GM12878 (cell line): Measurements from ENCODE around the gene ATP5PD. TPM values are rescaled to one million over a fixed set of nuclear protein-coding genes. Genes with fewer than 3 reads are reported as not detected.
A peak's percentile ranks its signal among the peaks of the same experiment; 100 is the strongest.

Source experiments
- ASH2L ChIP-seq: fragments of 300-600, 200-600 bp; sonication (generic); IDR thresholded peaks from 2 replicates; pipeline ENCODE4 v1.6.1; 2017; ENCODE audit warnings: low read depth, mild to moderate bottlenecking, borderline replicate concordance
- ATF2 ChIP-seq: IDR thresholded peaks from 2 replicates; pipeline ENCODE4 v1.6.1; 2012; ENCODE audit warnings: low read length, inconsistent platforms
- BCLAF1 ChIP-seq: fragments of 450-650 bp; IDR thresholded peaks from 2 replicates; pipeline ENCODE4 v1.6.1; 2017; ENCODE audit warnings: antibody characterized with exemption, mild to moderate bottlenecking, moderate library complexity
- BHLHE40 ChIP-seq, 2 experiments: fragments of 450-650 bp in 1 of 2; IDR thresholded peaks; 2 replicates each; pipeline ENCODE4 v1.6.1; 2011 to 2017; ENCODE audit warnings: low read depth in 2 of 2, borderline replicate concordance in 1 of 2, improper control_type of control experiment in 1 of 2, low read length in 1 of 2, mild to moderate bottlenecking in 1 of 2
- EZH2 ChIP-seq: IDR thresholded peaks from 2 replicates; pipeline ENCODE4 v1.6.1; 2012; ENCODE audit warnings: low read depth, mild to moderate bottlenecking, control low read depth, inconsistent platforms, low read length, borderline replicate concordance; ENCODE audit not compliant: control insufficient read depth
- FOXM1 ChIP-seq: IDR thresholded peaks from 2 replicates; pipeline ENCODE4 v1.6.1; 2012; ENCODE audit warnings: low read depth, mild to moderate bottlenecking, inconsistent platforms, low read length, moderate library complexity
- HDAC2 ChIP-seq: fragments of 200-600 bp; sonication (generic); IDR thresholded peaks from 2 replicates; pipeline ENCODE4 v1.6.1; 2017
- IRF5 ChIP-seq: fragments of 450-650 bp; IDR thresholded peaks from 2 replicates; pipeline ENCODE4 v1.6.1; 2017; ENCODE audit warnings: borderline replicate concordance
- KLF5 ChIP-seq: fragments of 450-650 bp; IDR thresholded peaks from 2 replicates; pipeline ENCODE4 v1.6.1; 2014; ENCODE audit warnings: mild to moderate bottlenecking; ENCODE audit not compliant: partially characterized antibody
- PKNOX1 ChIP-seq: fragments of 450-650 bp; IDR thresholded peaks from 2 replicates; pipeline ENCODE4 v1.6.1; 2016; ENCODE audit warnings: mild to moderate bottlenecking
- PRDM15 ChIP-seq: fragments of 450-650 bp; formaldehyde crosslinking; IDR thresholded peaks from 2 replicates; pipeline ENCODE4 v1.4.0; 2020; ENCODE audit warnings: mild to moderate bottlenecking, moderate library complexity
- STAT1 ChIP-seq: fragments of 450-650 bp; conservative IDR thresholded peaks from 2 replicates; pipeline ENCODE4 v1.6.1; 2014; ENCODE audit warnings: antibody characterized with exemption, mild to moderate bottlenecking
- STAT3 ChIP-seq: IDR thresholded peaks from 2 replicates; pipeline ENCODE4 v1.6.1; 2011; ENCODE audit warnings: low read depth, low read length, improper control_type of control experiment
- TBL1XR1 ChIP-seq: IDR thresholded peaks from 2 replicates; pipeline ENCODE4 v1.6.1; 2012; ENCODE audit warnings: low read depth, low read length, improper control_type of control experiment
- TCF12 ChIP-seq: IDR thresholded peaks from 2 replicates; pipeline ENCODE4 v1.6.1; 2011; ENCODE audit warnings: low read depth, mild to moderate bottlenecking, low read length
- ZNF274 ChIP-seq: IDR thresholded peaks from one replicate; pipeline ENCODE4 v1.8.0; 2011; ENCODE audit not compliant: insufficient read length, insufficient read depth
- polyA plus RNA-seq, 11 experiments: library from polyadenylated mRNA; depleted of rRNA in 4 of 11; unstranded in 6 of 11; stranded (reverse) in 5 of 11; fragments of >200 nt; fragmentation: Nextera tagmentation in 4 of 11; fragmentation: Illumina TruSeq in 1 of 11; extraction: Ambion mirVana in 4 of 11; extraction: Trizol in 1 of 11; gene quantifications; 1 replicate in 1 of 11; 2 replicates in 10 of 11; pipeline versions ENCODE4 v1.2.1 to v1.2.3, GENCODE V29; 2011 to 2016; ENCODE audit warnings: inconsistent platforms in 2 of 11, missing spikeins in 2 of 11, low read depth in 1 of 11
- total RNA-seq, 4 experiments: library from RNA; depleted of rRNA in 3 of 4; stranded (reverse); fragments of >200 nt in 3 of 4; fragmentation: Illumina TruSeq in 1 of 4; extraction: Trizol in 1 of 4; gene quantifications; 2 replicates each; pipeline versions ENCODE4 v1.2.1 to v1.2.3, GENCODE V29; 2013 to 2021

Gene ATP5PD
- total and polyA plus RNA-seq, 10 of the 15 experiments (the other 5 are each of a cell fraction or from before 2014, with no cell fraction given): 172 to 772 (median 321) TPM

GRCh38 chr17:75012346-75013091, 34.2 kb downstream of the ATP5PD start, which contains the start of gene MRPL58 (continued):
- TF ChIP-seq PKNOX1 (0 out of 2 replicates have a peak, but pooled peaks have one; percentile 6), ZNF274 (no peak), KLF5 (peak; percentile 23), ASH2L (no peak), PRDM15 (CRISPR knock-in tag) (no peak), EZH2 (no peak), IRF5 (no peak), TCF12 (no peak), BHLHE40 (IDR thresholded peaks at IDR 0.05; ENCODE audit: borderline replicate concordance in 1 of 2, low read depth in 2 of 2, low read length in 1 of 2) (peak; percentile 12 to 48; a peak in 1 of 4 replicates), TBL1XR1 (peak; percentile 84), BCLAF1 (no peak), HDAC2 (no peak), STAT1 (0 out of 2 replicates have a peak, but pooled peaks have one; percentile 61), FOXM1 (no peak), ATF2 (no peak), STAT3 (no peak)
